SK-N-SH (cell line): Measurements from ENCODE around the gene PDCD11. TPM values are rescaled to one million over a fixed set of nuclear protein-coding genes. Genes with fewer than 3 reads are reported as not detected.

Experiments used
- CTCF ChIA-PET: fragments of 300-600, 350-600 bp; formaldehyde crosslinking; extraction: SDS; loops from one replicate; lab custom pipeline; 2021; lab: Yijun Ruan, JAX
- POLR2A ChIA-PET: fragments of 350-600 bp; sonication (Branson Sonifier 250); formaldehyde crosslinking; extraction: SDS; loops from one replicate; lab custom pipeline; 2020; ENCODE audit warnings: antibody characterized with exemption, inconsistent platforms; lab: Yijun Ruan, JAX
- DNase-seq: peaks from one replicate; pipeline ENCODE4 v3.0.0; 2012
- H2AFZ ChIP-seq: fragments of 200-600 bp; sonication (generic); 2 replicates; pipeline ENCODE4 v1.8.1; 2016; ENCODE audit warnings: antibody characterized with exemption, mild to moderate bottlenecking, low read depth
- H3F3A ChIP-seq: fragments of 200-600 bp; sonication (generic); replicated peaks from 2 replicates; pipeline ENCODE3; 2016; ENCODE audit warnings: antibody characterized with exemption, mild to moderate bottlenecking; ENCODE audit not compliant: insufficient read depth
- H3K27ac ChIP-seq, 2 experiments: fragments of 200-500 bp in 1 of 2; fragments of 200-600 bp in 1 of 2; sonication (Bioruptor generic) in 1 of 2; sonication (generic), shearing (Covaris generic) in 1 of 2; 2 replicates each; pipeline versions ENCODE4 v1.5.1 to v1.6.1; 2014 to 2016; ENCODE audit warnings: low read depth in 2 of 2, inconsistent platforms in 1 of 2, low read length in 1 of 2, mild to moderate bottlenecking in 1 of 2, mixed read lengths in 1 of 2
- H3K27me3 ChIP-seq: fragments of 200-600 bp; sonication (generic), shearing (Covaris generic); 2 replicates; pipeline ENCODE4 v1.6.1; 2016; ENCODE audit warnings: mixed run types; ENCODE audit not compliant: insufficient read depth
- H3K36me3 ChIP-seq, 2 experiments: fragments of 200-500 bp in 1 of 2; fragments of 200-600 bp in 1 of 2; sonication (Bioruptor generic) in 1 of 2; sonication (generic) in 1 of 2; replicated peaks in 1 of 2; 2 replicates each; pipeline versions ENCODE3 to v1.5.1; 2014 to 2016; ENCODE audit warnings: low read length in 1 of 2, mild to moderate bottlenecking in 1 of 2; ENCODE audit not compliant: insufficient read depth in 2 of 2, control insufficient read depth in 1 of 2
- H3K4me1 ChIP-seq, 2 experiments: fragments of 200-500 bp in 1 of 2; fragments of 200-600 bp in 1 of 2; sonication (Bioruptor generic) in 1 of 2; sonication (generic), shearing (Covaris generic) in 1 of 2; 2 replicates each; pipeline versions ENCODE4 v1.5.1 to v1.6.1; 2014 to 2016; ENCODE audit warnings: low read depth in 1 of 2, low read length in 1 of 2, mixed run types in 1 of 2; ENCODE audit not compliant: insufficient read depth in 2 of 2, control insufficient read depth in 1 of 2
- H3K4me2 ChIP-seq: fragments of 200-600 bp; sonication (generic), shearing (Covaris generic); 2 replicates; pipeline ENCODE4 v1.6.1; 2017; ENCODE audit warnings: mixed run types
- H3K4me3 ChIP-seq, 2 experiments: fragments of 200-500 bp in 1 of 2; fragments of 200-600 bp in 1 of 2; sonication (Bioruptor generic) in 1 of 2; sonication (generic), shearing (Covaris generic) in 1 of 2; 2 replicates each; pipeline versions ENCODE4 v1.5.1 to v1.8.1; 2014 to 2016; ENCODE audit warnings: low read depth in 2 of 2, inconsistent platforms in 1 of 2, low read length in 1 of 2, mild to moderate bottlenecking in 1 of 2, mixed read lengths in 1 of 2, moderate library complexity in 1 of 2
- H3K79me2 ChIP-seq: fragments of 200-600 bp; sonication (generic); 2 replicates; pipeline ENCODE4 v1.8.1; 2017; ENCODE audit warnings: mild to moderate bottlenecking; ENCODE audit not compliant: insufficient read depth
- H3K9ac ChIP-seq: fragments of 200-600 bp; sonication (generic); 2 replicates; pipeline ENCODE4 v1.6.1; 2017; ENCODE audit warnings: mixed run types
- H3K9me2 ChIP-seq: fragments of 200-600 bp; sonication (generic); 2 replicates; pipeline ENCODE4 v1.6.1; 2017; ENCODE audit warnings: mixed run types
- H3K9me3 ChIP-seq: fragments of 200-600 bp; sonication (generic); 2 replicates; pipeline ENCODE4 v1.6.1; 2017; ENCODE audit warnings: mixed run types, mild to moderate bottlenecking, moderate library complexity
- H4K20me1 ChIP-seq: fragments of 200-600 bp; sonication (generic); 2 replicates; pipeline ENCODE4 v1.6.1; 2017; ENCODE audit warnings: mild to moderate bottlenecking, mixed run types; ENCODE audit not compliant: insufficient read depth
- ELF1 ChIP-seq: IDR thresholded peaks from 2 replicates; pipeline ENCODE4 v1.4.0; 2012
- FOXJ3 ChIP-seq: sonication (generic); formaldehyde crosslinking; IDR thresholded peaks from 2 replicates; pipeline ENCODE4 v1.5.1; 2020; ENCODE audit warnings: mild to moderate bottlenecking, missing genetic modification reagents
- IRF3 ChIP-seq: fragments of 150-350 bp; IDR thresholded peaks from 2 replicates; pipeline ENCODE4 v1.6.1; 2016; ENCODE audit warnings: mild to moderate bottlenecking, low read depth, low read length
- MAX ChIP-seq: IDR thresholded peaks from 2 replicates; pipeline ENCODE4 v1.4.0; 2012; ENCODE audit warnings: low read depth
- RAD21 ChIP-seq: IDR thresholded peaks from 2 replicates; pipeline ENCODE4 v1.6.1; 2012; ENCODE audit warnings: mild to moderate bottlenecking, low read length
- RCOR1 ChIP-seq: fragments of 150-350 bp; IDR thresholded peaks from 2 replicates; pipeline ENCODE4 v1.6.1; 2017; ENCODE audit warnings: antibody characterized with exemption, low read length
- REST ChIP-seq: IDR thresholded peaks from 2 replicates; pipeline ENCODE4 v1.6.1; 2012; ENCODE audit warnings: mild to moderate bottlenecking, low read depth, low read length, moderate library complexity
- TCF12 ChIP-seq: IDR thresholded peaks from 2 replicates; pipeline ENCODE4 v1.4.0; 2012
- USF1 ChIP-seq: IDR thresholded peaks from 2 replicates; pipeline ENCODE4 v1.4.0; 2012; ENCODE audit warnings: low read depth, borderline replicate concordance
- WGBS: methylation state at CpG from one replicate; pipeline ENCODE4 v1.1.6; 2017; ENCODE audit warnings: low lambda C conversion rate; 5-methylcytosine and 5-hydroxymethylcytosine counted together
- polyA plus RNA-seq, 3 experiments: library from polyadenylated mRNA; depleted of rRNA; stranded (reverse); fragments of >200 nt; gene quantifications; 2 replicates each; pipeline ENCODE4 v1.2.3, GENCODE V29; 2012

Gene PDCD11
- polyA plus RNA-seq, 1 of the 3 experiments (the other 2 are of a cell fraction) = 29.8 TPM

- CTCF ChIA-PET = interaction anchor here (0.6 to 2.1 kb wide), 5 partner anchors 10 to 1440 kb away, joined by 3 to 8 read pairs (median 4); no protein-coding TSS in a partner anchor
- H3K36me3 ChIP-seq = no peaks in the 10 kb centered on the region
Observed at GRCh38 chr10:103465411-103466179, 69.2 kb downstream of the PDCD11 start.

More at GRCh38 chr10:103465411-103466179, 69.2 kb downstream of the PDCD11 start:
- H3K4me1 ChIP-seq = no peaks in the 10 kb centered on the region
- no peaks in the 10 kb centered on the region for H3K9me2 ChIP-seq
- no peaks in the 10 kb centered on the region for H3F3A ChIP-seq
- WGBS = 77% methylated on average over 14 of the region's 14 CpGs
- no peak overlapping the region for H2AFZ ChIP-seq
- POLR2A ChIA-PET = no interaction called here
- H3K9ac ChIP-seq = no peak overlapping the region
- H3K4me3 ChIP-seq = no peak overlapping the region
- H4K20me1 ChIP-seq = no peaks in the 10 kb centered on the region
- no peaks in the 10 kb centered on the region for H3K27me3 ChIP-seq
- no peak for TF ChIP-seq FOXJ3 (CRISPR knock-in tag)
- no peak for TF ChIP-seq RAD21
- no peak for TF ChIP-seq TCF12
- no peak for TF ChIP-seq RCOR1
- no peak for TF ChIP-seq MAX
- no peak for TF ChIP-seq IRF3
- no peak for TF ChIP-seq USF1
- no peak for TF ChIP-seq REST
- TF ChIP-seq ELF1 = no peak
- no peak overlapping the region for H3K4me2 ChIP-seq
- H3K9me3 ChIP-seq = no peaks in the 10 kb centered on the region
- H3K79me2 ChIP-seq = no peaks in the 10 kb centered on the region
- DNase-seq = no peak
- no peak overlapping the region for H3K27ac ChIP-seq
